ENCODE data around the gene KDM3A. TPM values are rescaled to one million over a fixed set of nuclear protein-coding genes. Genes with fewer than 3 reads are reported as not detected.

Gene KDM3A
- total RNA-seq (2022; extraction: Qiagen RNA extraction): 20.0 to 39.4 TPM (median 24.5 TPM) in 5 replicates

DNA sequence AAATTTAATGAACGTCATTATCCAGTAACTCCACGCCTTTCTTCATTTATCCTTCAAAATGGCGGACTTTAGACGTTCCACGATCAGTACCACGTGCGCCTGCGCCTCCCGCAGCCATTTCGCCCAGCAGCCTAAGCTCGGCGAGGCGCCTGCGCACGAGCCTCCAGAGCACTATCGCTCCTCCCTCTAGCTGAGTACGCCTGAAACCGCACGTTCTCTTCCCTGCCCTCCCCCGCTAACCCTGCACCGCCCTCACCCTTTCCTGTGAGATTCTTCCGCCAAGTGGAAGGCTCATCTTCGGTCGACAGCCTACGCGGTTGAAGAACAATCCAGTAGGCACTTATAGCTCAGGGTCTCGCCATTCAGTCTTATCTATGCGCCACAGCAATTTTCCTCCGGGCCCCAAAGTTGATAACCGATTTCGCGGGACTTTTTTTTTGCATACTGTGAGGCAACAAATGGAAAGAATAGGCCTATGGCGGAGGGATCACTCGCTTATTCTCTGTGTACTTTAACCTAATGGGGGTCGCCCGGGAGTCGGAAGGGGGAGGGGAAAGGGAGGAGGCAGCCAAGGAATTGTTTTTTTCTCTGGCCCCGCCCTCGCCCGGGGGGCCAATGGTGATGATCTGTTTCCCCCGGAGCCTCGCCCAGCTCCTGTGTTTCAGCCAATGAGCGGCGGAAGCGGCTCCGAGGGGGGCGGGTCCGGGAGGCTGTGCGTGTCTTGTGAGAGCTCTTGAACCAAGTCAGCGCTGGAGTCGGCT, at the start of gene KDM3A:
KDM3A (plus strand) TSS at position 741 of the 761 bp plus-strand sequence. CDS start 677 bp downstream, outside the sequence.

Other genes with a start within 250 kb of the KDM3A start
- gene IMMT, start 245.9 kb upstream of the KDM3A start, total RNA-seq (2022; extraction: Qiagen RNA extraction): 102 to 116 TPM (median 110 TPM) in 5 replicates
- 66.8 to 98.4 TPM (median 73.1 TPM) in 5 replicates for gene MRPL35, start 241.9 kb upstream of the KDM3A start, total RNA-seq (2022; extraction: Qiagen RNA extraction)
- gene REEP1, start 103.7 kb upstream of the KDM3A start, total RNA-seq (2022; extraction: Qiagen RNA extraction): 0.67 to 0.87 TPM (median 0.74 TPM) in 5 replicates
- gene CHMP3, start 122.1 kb downstream of the KDM3A start, total RNA-seq (2022; extraction: Qiagen RNA extraction): 120 to 152 TPM (median 125 TPM) in 5 replicates
- 37.0 to 46.3 TPM (median 42.0 TPM) in 5 replicates for gene RNF103, start 182.5 kb downstream of the KDM3A start, total RNA-seq (2022; extraction: Qiagen RNA extraction)